SU-DHL-6 (cell line): ENCODE measurements around the gene NFATC1.

Source experiments
- H2AFZ ChIP-seq: fragments of 200-600 bp; sonication (generic); 2 replicates; pipeline ENCODE4 v1.6.1; 2014; ENCODE audit warnings: low read depth, mild to moderate bottlenecking, moderate library complexity, mixed read lengths, antibody characterized with exemption, low read length; ENCODE audit not compliant: severe bottlenecking
- H3F3A ChIP-seq: fragments of 200-600 bp; shearing (Covaris generic); 2 replicates; pipeline ENCODE4 v1.6.0; 2016; ENCODE audit warnings: antibody characterized with exemption, mild to moderate bottlenecking; ENCODE audit not compliant: insufficient read depth
- H3K27ac ChIP-seq: fragments of 200-600 bp; sonication (generic); 2 replicates; pipeline ENCODE4 v1.5.1; 2016; ENCODE audit warnings: low read depth, mild to moderate bottlenecking, low read length, moderate library complexity, mixed read lengths
- H3K27me3 ChIP-seq: fragments of 200-600 bp; sonication (generic), shearing (Covaris generic); 2 replicates; pipeline ENCODE4 v1.6.0; 2014; ENCODE audit warnings: mild to moderate bottlenecking, low read length
- H3K36me3 ChIP-seq: fragments of 200-600 bp; sonication (generic); 2 replicates; pipeline ENCODE4 v1.6.1; 2014; ENCODE audit warnings: mild to moderate bottlenecking, low read length, mixed read lengths
- H3K4me2 ChIP-seq: fragments of 300-600, 200-600 bp; shearing (Covaris generic), sonication (generic); 2 replicates; pipeline ENCODE4 v1.6.0; 2014; ENCODE audit warnings: low read length, low read depth, mild to moderate bottlenecking; ENCODE audit not compliant: poor library complexity, severe bottlenecking
- H3K4me3 ChIP-seq: fragments of 200-600 bp; sonication (generic); 2 replicates; pipeline ENCODE4 v1.5.1; 2014; ENCODE audit warnings: antibody characterized with exemption, low read length, mild to moderate bottlenecking, mixed read lengths; ENCODE audit not compliant: insufficient read depth, poor library complexity, severe bottlenecking
- H3K79me2 ChIP-seq: fragments of 200-600 bp; sonication (generic); 2 replicates; pipeline ENCODE4 v1.6.1; 2014; ENCODE audit warnings: mild to moderate bottlenecking, low read length, moderate library complexity; ENCODE audit not compliant: insufficient read depth
- H3K9ac ChIP-seq: fragments of 200-600 bp; sonication (generic); 2 replicates; pipeline ENCODE4 v1.7.0; 2014; ENCODE audit warnings: mild to moderate bottlenecking, low read length
- H3K9me2 ChIP-seq: fragments of 200-600 bp; sonication (generic); replicated peaks from 2 replicates; pipeline ENCODE4 v1.6.1; 2014; ENCODE audit warnings: low read length; ENCODE audit not compliant: insufficient read depth
- H3K9me3 ChIP-seq: fragments of 200-600 bp; sonication (generic); 2 replicates; pipeline ENCODE4 v1.6.1; 2014; ENCODE audit warnings: low read length, mixed read lengths; ENCODE audit not compliant: insufficient read depth
- H4K20me1 ChIP-seq: fragments of 200-600 bp; sonication (generic); 2 replicates; pipeline ENCODE4 v1.6.1; 2014; ENCODE audit warnings: low read depth, mild to moderate bottlenecking, antibody characterized with exemption, low read length, moderate library complexity, mixed read lengths
- EZH2phosphoT487 ChIP-seq: fragments of 200-600 bp; sonication (generic), shearing (Covaris generic); conservative IDR thresholded peaks from 2 replicates; pipeline ENCODE4 v1.6.1; 2018; ENCODE audit warnings: mild to moderate bottlenecking, antibody characterized with exemption, low read length, moderate library complexity, mixed read lengths
- TF ChIP-seq, protein P1 (sequence below): fragments of 200-600 bp; sonication (generic); IDR thresholded peaks from one replicate; pipeline ENCODE4 v1.5.1; 2017; ENCODE audit warnings: antibody characterized with exemption, mild to moderate bottlenecking, low read length, moderate library complexity; ENCODE audit not compliant: insufficient read depth, poor library complexity, severe bottlenecking

NFATC1 gene

DNA sequence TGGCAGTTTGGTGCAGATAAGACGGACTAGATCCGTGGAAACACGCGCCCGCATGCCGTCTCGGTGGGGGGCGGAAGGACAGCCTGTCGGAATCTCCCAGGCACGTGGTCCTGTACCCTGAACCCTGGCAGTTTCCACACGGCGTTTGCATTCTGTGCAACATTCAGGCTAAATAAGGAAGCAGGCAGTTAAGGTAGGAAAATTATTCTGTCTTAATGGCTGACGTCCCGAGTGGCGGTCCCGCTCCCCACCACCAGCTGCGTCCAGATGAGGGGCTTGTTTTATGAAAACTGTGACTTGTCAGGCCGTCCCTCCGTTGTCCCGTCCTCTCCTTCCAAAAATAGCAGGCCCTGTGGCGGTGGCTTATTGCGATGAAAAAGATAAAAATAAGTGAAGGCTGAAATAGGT lies 120.2 kb downstream of the NFATC1 start:
- no peaks in the 10 kb centered on the region for H4K20me1 ChIP-seq
- H2AFZ ChIP-seq: no peak overlapping the region
- no peaks in the 10 kb centered on the region for H3K36me3 ChIP-seq
- H3K9me2 ChIP-seq: no peaks in the 10 kb centered on the region
- peaks cover 12% of the 10 kb centered on the region; the same call in 1 of the 2 replicates for H3F3A ChIP-seq
- no peak overlapping the region for H3K4me2 ChIP-seq
- no peak overlapping the region for H3K4me3 ChIP-seq
- no peak overlapping the region for H3K9ac ChIP-seq
- no peaks in the 10 kb centered on the region for H3K79me2 ChIP-seq
- H3K27me3 ChIP-seq: no peaks in the 10 kb centered on the region
- no peaks in the 10 kb centered on the region for H3K9me3 ChIP-seq
- no peak for TF ChIP-seq EZH2phosphoT487
- TF ChIP-seq, protein P1, sequence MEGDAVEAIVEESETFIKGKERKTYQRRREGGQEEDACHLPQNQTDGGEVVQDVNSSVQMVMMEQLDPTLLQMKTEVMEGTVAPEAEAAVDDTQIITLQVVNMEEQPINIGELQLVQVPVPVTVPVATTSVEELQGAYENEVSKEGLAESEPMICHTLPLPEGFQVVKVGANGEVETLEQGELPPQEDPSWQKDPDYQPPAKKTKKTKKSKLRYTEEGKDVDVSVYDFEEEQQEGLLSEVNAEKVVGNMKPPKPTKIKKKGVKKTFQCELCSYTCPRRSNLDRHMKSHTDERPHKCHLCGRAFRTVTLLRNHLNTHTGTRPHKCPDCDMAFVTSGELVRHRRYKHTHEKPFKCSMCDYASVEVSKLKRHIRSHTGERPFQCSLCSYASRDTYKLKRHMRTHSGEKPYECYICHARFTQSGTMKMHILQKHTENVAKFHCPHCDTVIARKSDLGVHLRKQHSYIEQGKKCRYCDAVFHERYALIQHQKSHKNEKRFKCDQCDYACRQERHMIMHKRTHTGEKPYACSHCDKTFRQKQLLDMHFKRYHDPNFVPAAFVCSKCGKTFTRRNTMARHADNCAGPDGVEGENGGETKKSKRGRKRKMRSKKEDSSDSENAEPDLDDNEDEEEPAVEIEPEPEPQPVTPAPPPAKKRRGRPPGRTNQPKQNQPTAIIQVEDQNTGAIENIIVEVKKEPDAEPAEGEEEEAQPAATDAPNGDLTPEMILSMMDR: no peak
- no peak overlapping the region for H3K27ac ChIP-seq

DNA sequence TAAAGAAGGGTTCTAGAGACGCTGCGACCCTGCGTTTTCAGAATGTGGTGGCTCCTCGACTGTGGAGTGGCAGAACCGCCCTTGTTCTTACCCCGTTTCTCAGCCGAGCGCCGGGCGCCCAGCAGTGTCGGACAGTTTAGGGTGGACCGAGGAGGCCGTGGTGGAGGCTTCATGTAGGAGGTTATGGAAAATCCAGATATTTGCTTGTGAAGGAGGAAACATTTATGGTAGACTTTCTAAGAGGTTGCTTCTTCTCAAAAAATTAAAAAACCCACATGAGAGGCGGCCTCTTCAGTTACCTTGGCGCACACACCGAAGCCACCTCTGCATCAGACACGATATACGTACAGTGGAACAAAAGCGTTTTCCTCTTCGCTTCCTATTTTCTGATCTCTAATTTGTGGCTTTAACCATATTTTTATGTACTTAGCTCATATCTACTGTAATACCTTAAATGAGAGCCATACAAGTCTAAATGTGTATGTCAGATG lies 120.8 kb downstream of the NFATC1 start:
- no peaks in the 10 kb centered on the region for H3K36me3 ChIP-seq
- no peak overlapping the region for H3K27ac ChIP-seq
- no peak overlapping the region for H3K4me2 ChIP-seq

GRCh38 chr18:79517341-79517740 lies 121.6 kb downstream of the NFATC1 start:
- no peaks in the 10 kb centered on the region for H3K36me3 ChIP-seq
- H2AFZ ChIP-seq: no peak overlapping the region
- no peaks in the 10 kb centered on the region for H4K20me1 ChIP-seq
- no peak overlapping the region for H3K9ac ChIP-seq
- TF ChIP-seq EZH2phosphoT487: no peak
- TF ChIP-seq, protein P1: no peak
- no peak overlapping the region for H3K4me2 ChIP-seq
- H3K9me2 ChIP-seq: no peaks in the 10 kb centered on the region
- H3K27ac ChIP-seq: no peak overlapping the region
- no peaks in the 10 kb centered on the region for H3K9me3 ChIP-seq
- no peak overlapping the region for H3K4me3 ChIP-seq
- no peaks in the 10 kb centered on the region for H3K79me2 ChIP-seq
- H3K27me3 ChIP-seq: no peaks in the 10 kb centered on the region
- peaks cover 12% of the 10 kb centered on the region; the same call in 1 of the 2 replicates for H3F3A ChIP-seq

More for the DNA sequence above, 120.8 kb downstream of the NFATC1 start:
- Histone ChIP-seq H3K79me2 (no peaks in the 10 kb centered on the region), H3K9me2 (no peaks in the 10 kb centered on the region), H3K9ac (no peak overlapping the region), H3K4me3 (no peak overlapping the region), H2AFZ (no peak overlapping the region), H3K27me3 (no peaks in the 10 kb centered on the region), H3K9me3 (no peaks in the 10 kb centered on the region), H4K20me1 (no peaks in the 10 kb centered on the region), H3F3A (peaks cover 12% of the 10 kb centered on the region; the same call in 1 of the 2 replicates)
- no peak for TF ChIP-seq EZH2phosphoT487
- TF ChIP-seq, protein P1: no peak
